Nephron progenitor cell (in vitro differentiated cells): ENCODE measurements around the gene CDK6.

Experiments
- DNase-seq: peaks from one replicate; pipeline ENCODE4 v3.0.0; 2021
- H3K27ac Mint-ChIP-seq: 2 replicates; pipeline ENCODE4 v1.8.0; 2021; ENCODE audit warnings: mild to moderate bottlenecking, moderate library complexity, mixed read lengths
- H3K27me3 Mint-ChIP-seq: 2 replicates; pipeline ENCODE4 v1.8.0; 2021; ENCODE audit warnings: mild to moderate bottlenecking, low read depth, mixed read lengths; ENCODE audit not compliant: poor library complexity
- H3K36me3 Mint-ChIP-seq: 2 replicates; pipeline ENCODE4 v1.8.0; 2021; ENCODE audit warnings: low read depth, mixed read lengths
- H3K4me1 Mint-ChIP-seq: 2 replicates; pipeline ENCODE4 v1.8.0; 2021; ENCODE audit warnings: mixed read lengths
- H3K4me3 Mint-ChIP-seq: 2 replicates; pipeline ENCODE4 v1.8.0; 2021; ENCODE audit warnings: mild to moderate bottlenecking, moderate library complexity, mixed read lengths
- H3K9me3 Mint-ChIP-seq: 2 replicates; pipeline ENCODE4 v1.8.0; 2021; ENCODE audit warnings: mild to moderate bottlenecking, moderate library complexity, mixed read lengths
- TF ChIP-seq, protein P1 (sequence below): fragments of 200-600 bp; sonication (generic); IDR thresholded peaks from 2 replicates; pipeline ENCODE4 v1.5.0; 2021; ENCODE audit warnings: antibody characterized with exemption

CDK6 gene

DNA sequence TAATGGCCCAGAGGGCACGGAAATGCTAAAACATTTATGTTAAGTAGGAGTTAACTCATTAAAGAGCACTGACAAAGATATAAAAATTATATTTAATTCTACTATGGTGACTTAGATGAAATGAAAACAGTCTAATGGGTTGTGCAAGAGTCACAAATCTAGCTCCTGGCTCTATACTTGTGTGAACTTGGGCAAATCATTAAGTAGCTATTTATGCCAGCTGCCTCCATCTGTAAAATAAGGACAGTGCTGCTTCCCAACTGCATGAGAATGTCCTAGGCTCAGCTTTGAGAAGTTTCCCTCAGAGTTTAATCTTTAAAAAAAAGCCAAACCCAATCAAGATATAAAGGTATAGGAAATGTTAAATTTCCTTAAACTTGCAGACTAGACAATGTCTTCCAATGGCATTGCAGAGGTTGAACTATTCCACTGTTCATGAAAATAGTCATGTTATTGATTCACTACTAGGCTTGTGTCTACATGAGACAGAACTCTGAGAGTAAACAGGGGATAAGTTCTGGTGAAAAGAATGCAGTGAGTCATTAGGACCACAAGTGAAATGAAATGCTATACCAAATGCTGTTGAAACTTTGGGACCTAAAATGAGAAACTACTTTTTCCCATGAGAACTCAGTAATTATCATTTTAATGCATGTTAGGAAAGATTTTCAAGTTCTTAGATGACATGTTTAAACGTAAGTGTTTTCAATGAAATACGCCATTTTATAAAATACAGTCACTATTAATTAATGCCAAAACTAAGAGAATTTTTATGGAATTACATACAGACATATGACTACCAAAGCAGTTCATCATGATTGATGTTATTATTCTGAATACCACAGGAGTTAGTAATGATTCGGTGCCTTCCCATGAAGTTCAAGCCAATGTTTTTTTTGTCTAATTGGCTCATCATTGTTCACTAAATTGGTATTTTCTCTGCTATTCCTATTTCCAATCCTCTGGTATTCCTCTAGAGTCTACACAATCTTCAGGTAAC lies 84.2 kb downstream of the CDK6 start:
- Mint-ChIP-seq H3K27me3 (peaks cover 30% of the 10 kb centered on the region), H3K27ac (no peak overlapping the region), H3K9me3 (no peaks in the 10 kb centered on the region), H3K4me1 (peaks cover 49% of the 10 kb centered on the region), H3K36me3 (peaks cover 24% of the 10 kb centered on the region), H3K4me3 (no peak overlapping the region)
- DNase-seq: no peak
- TF ChIP-seq, protein P1, sequence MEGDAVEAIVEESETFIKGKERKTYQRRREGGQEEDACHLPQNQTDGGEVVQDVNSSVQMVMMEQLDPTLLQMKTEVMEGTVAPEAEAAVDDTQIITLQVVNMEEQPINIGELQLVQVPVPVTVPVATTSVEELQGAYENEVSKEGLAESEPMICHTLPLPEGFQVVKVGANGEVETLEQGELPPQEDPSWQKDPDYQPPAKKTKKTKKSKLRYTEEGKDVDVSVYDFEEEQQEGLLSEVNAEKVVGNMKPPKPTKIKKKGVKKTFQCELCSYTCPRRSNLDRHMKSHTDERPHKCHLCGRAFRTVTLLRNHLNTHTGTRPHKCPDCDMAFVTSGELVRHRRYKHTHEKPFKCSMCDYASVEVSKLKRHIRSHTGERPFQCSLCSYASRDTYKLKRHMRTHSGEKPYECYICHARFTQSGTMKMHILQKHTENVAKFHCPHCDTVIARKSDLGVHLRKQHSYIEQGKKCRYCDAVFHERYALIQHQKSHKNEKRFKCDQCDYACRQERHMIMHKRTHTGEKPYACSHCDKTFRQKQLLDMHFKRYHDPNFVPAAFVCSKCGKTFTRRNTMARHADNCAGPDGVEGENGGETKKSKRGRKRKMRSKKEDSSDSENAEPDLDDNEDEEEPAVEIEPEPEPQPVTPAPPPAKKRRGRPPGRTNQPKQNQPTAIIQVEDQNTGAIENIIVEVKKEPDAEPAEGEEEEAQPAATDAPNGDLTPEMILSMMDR: no peak

DNA sequence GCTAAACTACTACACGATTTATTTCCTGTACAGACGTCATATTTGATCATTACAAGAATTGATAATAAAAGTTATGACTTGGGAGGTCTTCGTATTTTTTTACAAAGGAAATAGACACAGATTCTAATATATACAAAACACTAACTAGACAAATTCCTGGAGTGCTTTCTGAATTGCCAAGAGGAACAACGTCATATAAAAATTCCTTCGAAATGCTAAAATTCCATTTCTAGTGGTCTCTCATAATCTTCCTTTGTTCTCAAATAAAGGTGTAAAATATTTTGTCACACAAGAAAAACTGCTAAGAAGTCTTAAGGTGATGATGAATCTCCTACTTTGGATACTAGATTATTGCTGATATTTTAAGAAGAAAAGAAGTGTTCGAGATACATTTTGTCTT lies 85.4 kb downstream of the CDK6 start:
- Mint-ChIP-seq H3K4me1 (peaks cover 37% of the 10 kb centered on the region), H3K36me3 (peaks cover 31% of the 10 kb centered on the region), H3K27ac (no peak overlapping the region)

DNA sequence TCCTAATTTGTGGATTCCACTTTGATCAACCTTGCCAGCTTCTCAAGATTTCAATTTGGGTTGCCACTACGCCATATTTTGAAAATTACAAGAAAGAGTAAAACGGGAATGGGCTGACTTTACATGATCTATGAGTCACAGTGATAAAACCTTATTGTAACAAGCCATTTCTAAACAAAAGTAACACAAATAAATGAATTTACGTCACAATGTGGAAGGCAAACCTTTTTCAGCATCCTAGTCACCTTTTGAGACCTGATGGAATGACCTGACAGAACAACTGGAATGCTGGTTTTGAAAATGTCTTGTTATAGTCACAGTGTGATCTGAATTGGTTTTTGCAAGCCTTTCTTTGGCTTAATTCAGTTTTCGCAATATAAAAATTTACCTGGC lies 85.9 kb downstream of the CDK6 start:
- H3K27ac Mint-ChIP-seq: no peak overlapping the region

More for the DNA sequence above, 85.4 kb downstream of the CDK6 start:
- Mint-ChIP-seq H3K9me3 (peaks cover 3% of the 10 kb centered on the region), H3K4me3 (no peak overlapping the region), H3K27me3 (peaks cover 26% of the 10 kb centered on the region)
- DNase-seq: no peak
- TF ChIP-seq, protein P1: no peak

DNA sequence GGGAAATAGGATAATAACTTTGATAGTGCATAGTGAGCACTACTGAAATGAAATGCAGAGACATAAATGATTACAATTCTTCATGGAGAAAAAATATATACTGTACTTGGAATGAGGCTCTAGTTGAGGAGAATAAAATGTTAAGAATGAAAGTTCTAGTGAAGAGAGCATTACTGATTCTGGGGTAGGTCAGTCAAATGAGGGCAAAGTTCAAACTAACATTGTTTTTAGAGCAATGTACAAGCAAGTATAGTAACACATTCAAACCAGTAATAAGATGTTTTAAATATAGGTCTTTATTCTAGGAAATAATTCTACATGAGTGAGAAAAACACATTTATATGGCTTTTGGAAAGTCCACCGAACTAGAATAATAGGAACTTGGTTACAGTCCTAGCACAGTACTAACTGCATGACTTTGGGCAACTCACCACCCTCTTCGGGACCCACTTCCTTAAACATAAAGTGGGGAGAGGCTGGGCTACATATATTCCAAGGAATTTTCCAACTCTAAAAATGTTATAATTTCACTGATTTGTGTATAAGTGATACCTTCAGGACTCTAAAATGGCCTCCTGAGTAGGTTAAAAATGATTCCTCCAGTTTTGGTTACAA lies 86.4 kb downstream of the CDK6 start:
- peaks cover 30% of the 10 kb centered on the region for H3K27me3 Mint-ChIP-seq
- H3K36me3 Mint-ChIP-seq: peaks cover 40% of the 10 kb centered on the region
- H3K4me1 Mint-ChIP-seq: peaks cover 26% of the 10 kb centered on the region
- H3K4me3 Mint-ChIP-seq: no peak overlapping the region
- DNase-seq: no peak
- no peak overlapping the region for H3K27ac Mint-ChIP-seq
- peaks cover 10% of the 10 kb centered on the region for H3K9me3 Mint-ChIP-seq
- TF ChIP-seq, protein P1: no peak

More for the DNA sequence above, 85.9 kb downstream of the CDK6 start:
- DNase-seq: no peak
- Mint-ChIP-seq H3K4me3 (no peak overlapping the region), H3K27me3 (peaks cover 30% of the 10 kb centered on the region), H3K9me3 (peaks cover 8% of the 10 kb centered on the region), H3K36me3 (peaks cover 36% of the 10 kb centered on the region), H3K4me1 (peaks cover 31% of the 10 kb centered on the region)
- TF ChIP-seq, protein P1: no peak

DNA sequence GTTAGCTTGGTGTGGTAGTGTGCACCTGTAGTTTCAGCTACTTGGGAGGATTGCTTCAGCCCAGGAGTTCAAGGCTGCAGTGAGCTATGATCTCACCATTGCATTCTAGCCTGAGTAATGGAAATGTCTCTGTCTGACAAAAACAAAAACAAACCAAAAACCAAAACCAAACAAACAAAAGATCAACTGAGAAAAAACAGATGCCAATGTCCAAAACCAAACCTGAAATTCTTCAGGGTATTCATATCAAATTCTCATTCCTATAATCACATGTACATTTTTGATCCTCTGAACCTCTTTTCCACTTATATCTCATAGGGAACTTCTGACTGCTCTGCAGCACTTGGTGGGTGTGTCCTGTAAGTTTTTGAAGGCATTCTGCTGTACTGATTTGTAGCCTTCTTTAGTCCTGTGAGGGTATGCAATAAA lies 87.0 kb downstream of the CDK6 start:
- Mint-ChIP-seq H3K36me3 (peaks cover 41% of the 10 kb centered on the region), H3K4me1 (peaks cover 20% of the 10 kb centered on the region), H3K9me3 (peaks cover 10% of the 10 kb centered on the region), H3K4me3 (no peak overlapping the region), H3K27ac (no peak overlapping the region), H3K27me3 (peaks cover 30% of the 10 kb centered on the region)
- TF ChIP-seq, protein P1: no peak
- no peak for DNase-seq
